Gastrocnemius medialis (tissue), 4 donors: ENCODE data around the gene CCSER1.

Source experiments
- CTCF ChIP-seq, 5 experiments: fragments of 450-650 bp in 3 of 5; fragments of 200-600 bp in 2 of 5; sonication (generic) in 2 of 5; IDR thresholded peaks in 4 of 5; conservative IDR thresholded peaks in 1 of 5; 1 replicate in 4 of 5; 2 replicates in 1 of 5; pipeline ENCODE4 v1.5.1; 2016 to 2019; ENCODE audit warnings: antibody characterized with exemption in 5 of 5, mild to moderate bottlenecking in 3 of 5, moderate library complexity in 3 of 5
- POLR2A ChIP-seq, 2 donors: fragments of 450-650 bp; IDR thresholded peaks; one replicate each; pipeline ENCODE4 v1.6.1; 2017; ENCODE audit warnings: antibody characterized with exemption in 2 of 2, mild to moderate bottlenecking in 2 of 2, moderate library complexity in 2 of 2

GRCh38 chr4:91256751-91257150 lies 1129.6 kb downstream of the CCSER1 start:
- TF ChIP-seq CTCF (IDR thresholded peaks at IDR 0.05 in 4 of 5, conservative IDR thresholded peaks at IDR 0.05 in 1 of 5), result no peak
- no peak for TF ChIP-seq POLR2A (IDR thresholded peaks at IDR 0.05)
